H9 (cell line): Measurements from ENCODE around the gene ZNF8. TPM values are rescaled to one million over a fixed set of nuclear protein-coding genes. Genes with fewer than 3 reads are reported as not detected.
A peak's percentile ranks its signal among the peaks of the same experiment; 100 is the strongest.

Experiments
- DNase-seq: peaks from one replicate; pipeline ENCODE4 v3.0.0-alpha.2; 2017
- H2AFZ ChIP-seq: one replicate; pipeline ENCODE4 v1.6.1; 2013; ENCODE audit warnings: mild to moderate bottlenecking, low read length, control low read depth, moderate library complexity
- H2AK5ac ChIP-seq: 2 replicates; pipeline ENCODE4 v1.6.1; 2013; ENCODE audit warnings: low read length, control low read depth, mixed read lengths; ENCODE audit not compliant: insufficient read length
- H2BK120ac ChIP-seq: one replicate; pipeline ENCODE4 v1.6.1; 2013; ENCODE audit warnings: low read depth, mild to moderate bottlenecking, low read length, control low read depth, inconsistent platforms; ENCODE audit not compliant: poor library complexity, severe bottlenecking
- H2BK12ac ChIP-seq: 2 replicates; pipeline ENCODE4 v1.6.1; 2013; ENCODE audit warnings: low read length, control low read depth, mixed read lengths, low read depth; ENCODE audit not compliant: insufficient read length
- H2BK15ac ChIP-seq: 2 replicates; pipeline ENCODE4 v1.6.1; 2013; ENCODE audit warnings: low read depth, low read length, control low read depth
- H2BK20ac ChIP-seq: one replicate; pipeline ENCODE4 v1.6.1; 2013; ENCODE audit warnings: low read depth, mild to moderate bottlenecking, low read length, control low read depth, inconsistent platforms; ENCODE audit not compliant: poor library complexity, severe bottlenecking
- H2BK5ac ChIP-seq: 2 replicates; pipeline ENCODE4 v1.6.1; 2013; ENCODE audit warnings: low read length, control low read depth, mixed read lengths; ENCODE audit not compliant: insufficient read length
- H3K14ac ChIP-seq: 2 replicates; pipeline ENCODE4 v1.6.1; 2013; ENCODE audit warnings: low read length, control low read depth; ENCODE audit not compliant: insufficient read depth
- H3K18ac ChIP-seq: 2 replicates; pipeline ENCODE4 v1.6.1; 2013; ENCODE audit warnings: low read depth, mild to moderate bottlenecking, mixed read lengths, low read length, control low read depth; ENCODE audit not compliant: insufficient read length
- H3K23ac ChIP-seq: 2 replicates; pipeline ENCODE4 v1.6.1; 2013; ENCODE audit warnings: low read length, control low read depth, mixed read lengths, low read depth; ENCODE audit not compliant: insufficient read length
- H3K23me2 ChIP-seq: 2 replicates; pipeline ENCODE4 v1.6.1; 2013; ENCODE audit warnings: low read depth, mild to moderate bottlenecking, mixed read lengths, low read length, control low read depth; ENCODE audit not compliant: insufficient read length, poor library complexity, severe bottlenecking
- H3K27ac ChIP-seq: 2 replicates; pipeline ENCODE4 v1.5.1; 2013; ENCODE audit warnings: low read length, control low read depth, mixed read lengths, low read depth; ENCODE audit not compliant: insufficient read length
- H3K27me3 ChIP-seq: 2 replicates; pipeline ENCODE4 v1.6.1; 2013; ENCODE audit warnings: low read length, control low read depth, inconsistent platforms; ENCODE audit not compliant: insufficient read depth
- H3K4ac ChIP-seq: 2 replicates; pipeline ENCODE4 v1.6.1; 2013; ENCODE audit warnings: low read depth, mild to moderate bottlenecking, control low read depth, inconsistent platforms, low read length, moderate library complexity
- H3K4me1 ChIP-seq: 2 replicates; pipeline ENCODE4 v1.6.1; 2013; ENCODE audit warnings: low read length, control low read depth, inconsistent platforms; ENCODE audit not compliant: insufficient read depth
- H3K4me2 ChIP-seq: 2 replicates; pipeline ENCODE4 v1.6.1; 2013; ENCODE audit warnings: low read length, control low read depth, mixed read lengths; ENCODE audit not compliant: insufficient read length, insufficient read depth
- H3K56ac ChIP-seq: 2 replicates; pipeline ENCODE4 v1.6.1; 2013; ENCODE audit warnings: low read depth, mild to moderate bottlenecking, mixed read lengths, low read length, control low read depth; ENCODE audit not compliant: insufficient read length
- H3K79me1 ChIP-seq: 2 replicates; pipeline ENCODE4 v1.6.1; 2013; ENCODE audit warnings: low read depth, mild to moderate bottlenecking, moderate library complexity, low read length, control low read depth, inconsistent platforms; ENCODE audit not compliant: insufficient read depth, poor library complexity, severe bottlenecking
- H3K79me2 ChIP-seq: 2 replicates; pipeline ENCODE4 v1.6.1; 2013; ENCODE audit warnings: low read length, control low read depth, inconsistent platforms; ENCODE audit not compliant: insufficient read depth
- H3K9ac ChIP-seq: 2 replicates; pipeline ENCODE4 v1.6.1; 2013; ENCODE audit warnings: low read length, control low read depth, mixed read lengths; ENCODE audit not compliant: insufficient read length; ENCODE audit errors: extremely low read depth
- H3K9me3 ChIP-seq: one replicate; pipeline ENCODE4 v1.6.1; 2013; ENCODE audit warnings: low read depth, low read length, inconsistent platforms; ENCODE audit not compliant: control insufficient read depth
- H3T11ph ChIP-seq: one replicate; pipeline ENCODE4 v1.6.1; 2013; ENCODE audit warnings: mild to moderate bottlenecking, low read length, control low read depth, inconsistent platforms
- H4K20me1 ChIP-seq: one replicate; pipeline ENCODE4 v1.6.1; 2013; ENCODE audit not compliant: control insufficient read depth, insufficient read length, insufficient read depth
- H4K5ac ChIP-seq: 2 replicates; pipeline ENCODE4 v1.6.1; 2013; ENCODE audit warnings: low read depth, mild to moderate bottlenecking, mixed read lengths, low read length, control low read depth; ENCODE audit not compliant: insufficient read length
- H4K8ac ChIP-seq: replicated peaks from 2 replicates; pipeline ENCODE4 v1.6.1; 2013; ENCODE audit warnings: low read length, control low read depth, mixed read lengths, low read depth; ENCODE audit not compliant: insufficient read length
- H4K91ac ChIP-seq: 2 replicates; pipeline ENCODE4 v1.6.1; 2013; ENCODE audit warnings: low read depth, mild to moderate bottlenecking, moderate library complexity, mixed read lengths, low read length, control low read depth; ENCODE audit not compliant: insufficient read length
- H3K27ac Mint-ChIP-seq, 3 experiments: 2 replicates in 2 of 3; 3 replicates in 1 of 3; pipeline ENCODE4 v1.8.0; 2020 to 2021; ENCODE audit warnings: mixed read lengths in 3 of 3, mild to moderate bottlenecking in 1 of 3, moderate library complexity in 1 of 3
- H3K27me3 Mint-ChIP-seq: 2 replicates; pipeline ENCODE4 v1.8.0; 2021; ENCODE audit warnings: low read depth, mild to moderate bottlenecking, moderate library complexity, mixed read lengths
- H3K36me3 Mint-ChIP-seq, 3 experiments: 2 replicates in 2 of 3; 3 replicates in 1 of 3; pipeline ENCODE4 v1.8.0; 2020 to 2021; ENCODE audit warnings: low read depth in 3 of 3, mixed read lengths in 3 of 3; ENCODE audit not compliant: insufficient read depth in 1 of 3
- H3K4me1 Mint-ChIP-seq, 2 experiments: 2 replicates each; pipeline ENCODE4 v1.8.0; 2020; ENCODE audit warnings: mixed read lengths in 2 of 2
- H3K4me3 Mint-ChIP-seq, 2 experiments: 2 replicates in 1 of 2; 3 replicates in 1 of 2; pipeline ENCODE4 v1.8.0; 2020 to 2021; ENCODE audit warnings: mild to moderate bottlenecking in 2 of 2, mixed read lengths in 2 of 2, moderate library complexity in 1 of 2
- H3K9me3 Mint-ChIP-seq, 2 experiments: 2 replicates in 1 of 2; 3 replicates in 1 of 2; pipeline ENCODE4 v1.8.0; 2020; ENCODE audit warnings: mild to moderate bottlenecking in 2 of 2, mixed read lengths in 2 of 2, moderate library complexity in 1 of 2
- CTCF ChIP-seq: fragments of 200-600 bp; sonication (generic); conservative IDR thresholded peaks from 3 replicates; pipeline ENCODE4 v1.8.0; 2021; ENCODE audit warnings: antibody characterized with exemption, mild to moderate bottlenecking
- WGBS: extraction: QIAGEN DNeasy Blood & Tissue Kit; methylation state at CpG from one replicate; pipeline ENCODE4 v1.1.7; 2013; ENCODE audit warnings: missing lambda C conversion rate, low lambda C conversion rate, mixed read lengths; ENCODE audit not compliant: insufficient read length; ENCODE audit errors: extremely low coverage; 5-methylcytosine and 5-hydroxymethylcytosine counted together
- microRNA-seq: library from miRNA; unstranded; fragments of <30 nt; microRNA quantifications from one replicate; pipeline ENCODE4, GENCODE V29; 2020; ENCODE audit warnings: borderline microRNAs expressed
- total RNA-seq: library from RNA; stranded (reverse); gene quantifications from 2 replicates; pipeline ENCODE4 v1.2.1, GENCODE V29; 2021

The ZNF8 gene
- total RNA-seq, 1 experiment from 2014 or later, result 17.3 TPM

DNA sequence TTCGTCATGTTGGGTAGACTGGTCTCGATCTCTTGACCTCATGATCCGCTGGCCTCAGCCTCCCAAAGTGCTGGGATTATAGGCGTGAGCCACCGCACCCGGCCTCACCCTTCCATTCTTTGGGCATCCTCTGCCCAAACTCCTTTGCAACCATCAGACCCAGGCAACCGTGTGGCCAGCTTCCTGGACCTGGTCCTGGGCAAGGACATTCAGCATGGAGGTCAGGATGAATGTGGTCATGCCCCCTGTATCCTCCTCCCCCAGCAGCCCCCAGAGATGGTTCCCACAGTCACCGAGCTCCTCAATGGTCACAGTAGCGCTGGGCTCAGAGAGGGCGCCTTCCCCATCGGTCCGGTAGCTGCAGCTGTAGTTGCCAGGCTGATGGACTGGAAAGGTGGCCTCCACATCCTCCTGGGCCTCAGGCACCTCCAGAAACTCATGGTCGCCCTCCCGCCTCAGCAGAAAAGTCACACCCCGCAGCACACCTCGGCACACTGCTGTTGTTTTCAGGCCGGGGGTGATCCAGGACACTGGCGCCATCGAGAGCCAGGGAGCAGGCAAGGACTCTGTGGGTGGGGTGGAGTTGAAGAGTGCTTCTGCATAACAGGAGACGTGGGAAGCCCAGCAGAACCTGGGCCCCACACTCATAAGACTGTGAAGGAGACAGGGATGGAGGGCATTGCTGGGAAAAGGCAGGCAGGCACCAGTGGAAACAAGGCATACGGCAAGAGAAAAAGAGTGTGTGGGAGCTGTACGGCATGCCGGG, 73.4 kb downstream of the ZNF8 start:
- peak overlapping the region in 1 of 3 experiments; percentile 29; a peak in 1 of 7 replicates for H3K27ac Mint-ChIP-seq
- Histone ChIP-seq H2BK5ac (no peak overlapping the region), H4K5ac (no peak overlapping the region), H3K23me2 (peaks cover 5% of the 10 kb centered on the region), H2BK12ac (no peak overlapping the region), H3K27me3 (no peaks in the 10 kb centered on the region), H3K18ac (no peak overlapping the region), H3K79me2 (no peaks in the 10 kb centered on the region), H3K23ac (no peak overlapping the region), H3K4ac (no peak overlapping the region), H3K9me3 (no peaks in the 10 kb centered on the region), H2AFZ (no peak overlapping the region), H3K79me1 (no peaks in the 10 kb centered on the region), H2BK120ac (no peak overlapping the region), H3K14ac (no peak overlapping the region), H4K20me1 (no peaks in the 10 kb centered on the region), H3K4me1 (no peaks in the 10 kb centered on the region), H2BK15ac (no peak overlapping the region), H4K91ac (no peak overlapping the region), H3K4me2 (no peak overlapping the region), H2BK20ac (no peak overlapping the region), H2AK5ac (no peak overlapping the region), H3T11ph (no peak overlapping the region), H3K27ac (no peak overlapping the region), H3K9ac (no peak overlapping the region), H4K8ac (no peak overlapping the region), H3K56ac (no peak overlapping the region)
- H3K4me3 Mint-ChIP-seq, result peak overlapping the region in 1 of 2 experiments; percentile 60; a peak in 1 of 5 replicates
- DNase-seq, result no peak
- no peaks in the 10 kb centered on the region for H3K27me3 Mint-ChIP-seq
- WGBS, result no CpG with 5 or more reads among the region's 23 CpGs
- H3K9me3 Mint-ChIP-seq, result no peaks in the 10 kb centered on the region
- TF ChIP-seq CTCF, result no peak
- H3K36me3 Mint-ChIP-seq, result peaks cover 0 to 4% (median 2%) of the 10 kb centered on the region in 3 experiments; a peak in 4 of 7 replicates
- H3K4me1 Mint-ChIP-seq, result 0 out of 4 replicates have a peak, but pooled peaks cover 0 to 2% of the 10 kb centered on the region in 2 experiments

Small RNA genes lying within 50 kb of the gene (microRNA-seq; reads per million reads assigned to microRNA genes)
- gene MIR6806, result not detected

Other genes with a start within 250 kb of the ZNF8 start
- 0.77 and 1.2 TPM in 2 replicates for gene ZSCAN1, start 244.9 kb upstream of the ZNF8 start, total RNA-seq
- gene ZNF135, start 219.7 kb upstream of the ZNF8 start, total RNA-seq, result 4.7 and 5.4 TPM in 2 replicates
- 35.4 and 40.1 TPM in 2 replicates for gene ZSCAN18, start 180.7 kb upstream of the ZNF8 start, total RNA-seq
- 11.8 and 12.1 TPM in 2 replicates for gene ZNF329, start 128.2 kb upstream of the ZNF8 start, total RNA-seq
- 27.0 and 28.7 TPM in 2 replicates for gene ZNF274, start 95.9 kb upstream of the ZNF8 start, total RNA-seq
- gene ZNF544, start 50.0 kb upstream of the ZNF8 start, total RNA-seq, result 97.2 and 97.6 TPM in 2 replicates
- 43.6 and 43.7 TPM in 2 replicates for gene ERVK3-1, start 26.4 kb downstream of the ZNF8 start, total RNA-seq
- 4.7 and 4.8 TPM in 2 replicates for gene ZSCAN22, start 48.0 kb downstream of the ZNF8 start, total RNA-seq
- 17.4 and 22.2 TPM in 2 replicates for gene A1BG, start 74.5 kb downstream of the ZNF8 start, total RNA-seq
- gene ZNF497, start 83.8 kb downstream of the ZNF8 start, total RNA-seq, result 2.4 TPM in 2 replicates
- gene ZNF837, start 102.1 kb downstream of the ZNF8 start, total RNA-seq, result 3.4 and 3.8 TPM in 2 replicates
- gene RPS5, start 108.3 kb downstream of the ZNF8 start, total RNA-seq, result 1,400 and 1,442 TPM in 2 replicates
- 2.0 and 2.1 TPM in 2 replicates for gene RNF225, start 116.7 kb downstream of the ZNF8 start, total RNA-seq
- 6.5 and 7.4 TPM in 2 replicates for gene ZNF584, start 129.7 kb downstream of the ZNF8 start, total RNA-seq
- gene ZNF132, start 161.2 kb downstream of the ZNF8 start, total RNA-seq, result 0.24 and 0.42 TPM in 2 replicates
- gene ZNF324B, start 172.7 kb downstream of the ZNF8 start, total RNA-seq, result 6.3 and 8.7 TPM in 2 replicates
- 12.7 and 14.8 TPM in 2 replicates for gene ZNF324, start 188.1 kb downstream of the ZNF8 start, total RNA-seq
- 7.6 and 8.4 TPM in 2 replicates for gene ZNF446, start 197.4 kb downstream of the ZNF8 start, total RNA-seq
- 16.7 and 17.1 TPM in 2 replicates for gene SLC27A5, start 233.0 kb downstream of the ZNF8 start, total RNA-seq
- gene ZBTB45, start 240.9 kb downstream of the ZNF8 start, total RNA-seq, result 18.7 and 18.8 TPM in 2 replicates